GM21360 (cell line): Measurements from ENCODE around the gene VCAN.

Experiments used
- ATAC-seq: cut with Tn5 transposase; IDR thresholded peaks from one replicate; pipeline ENCODE4 v1.9.1; 2021; ENCODE audit warnings: mild to moderate bottlenecking, moderate library complexity; ENCODE audit not compliant: unreplicated experiment

The VCAN gene

DNA sequence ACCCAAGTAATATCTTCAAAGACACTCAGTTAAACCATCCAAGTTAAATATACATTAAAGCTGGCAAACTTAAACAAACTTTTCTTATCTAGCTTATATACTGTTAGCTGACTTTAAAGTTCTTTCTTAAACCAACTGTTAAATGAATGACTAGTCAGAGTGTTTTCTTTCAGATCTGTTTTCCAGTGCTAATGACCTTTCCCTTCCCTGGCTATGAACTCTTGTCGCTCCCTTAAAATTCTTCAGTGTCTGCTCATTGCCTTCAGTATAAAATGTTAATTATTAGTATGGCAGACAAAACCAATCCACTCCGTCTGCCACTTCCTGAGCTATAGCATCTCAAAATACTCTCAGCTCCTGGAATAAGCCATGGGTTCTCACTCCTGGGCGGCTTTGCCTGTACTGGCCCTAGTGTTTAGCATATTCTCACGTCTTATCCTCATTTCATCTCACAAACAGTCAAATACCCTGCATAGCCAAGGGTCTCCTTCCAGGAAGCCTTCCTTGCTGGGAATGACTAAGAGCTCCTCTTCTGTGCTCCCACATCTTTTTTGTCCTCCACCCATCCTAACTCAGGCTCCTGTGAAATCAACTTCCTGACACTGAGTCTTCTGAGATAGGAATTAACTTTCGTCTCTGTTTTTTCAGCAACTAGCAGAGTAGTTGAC lies 87.7 kb downstream of the VCAN start:
- ATAC-seq: no peak

DNA sequence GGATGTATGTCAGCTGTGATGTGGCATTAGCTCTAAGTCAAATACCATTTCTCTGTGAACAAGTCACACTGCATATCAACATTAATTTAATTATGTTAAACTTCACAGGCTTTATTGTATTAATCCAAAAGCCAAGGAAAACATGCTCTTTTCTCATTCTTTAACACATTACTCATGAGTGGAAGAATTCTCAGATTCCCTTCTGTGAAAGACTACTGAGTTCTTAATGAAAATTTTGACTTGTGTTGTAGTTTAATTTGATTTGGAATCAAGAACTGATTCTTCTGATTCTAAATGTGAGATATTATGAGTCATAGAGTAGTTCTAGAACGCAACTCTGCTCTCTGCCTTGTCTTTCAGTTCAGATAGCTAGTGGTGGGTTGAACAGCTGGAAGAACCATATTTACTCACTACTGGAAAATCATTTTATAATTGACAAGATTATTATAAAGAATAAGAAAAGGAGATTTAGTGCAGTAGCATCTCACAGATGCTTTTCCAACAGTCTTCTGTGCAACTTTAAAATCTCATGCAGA lies 90.6 kb downstream of the VCAN start:
- no peak for ATAC-seq

DNA sequence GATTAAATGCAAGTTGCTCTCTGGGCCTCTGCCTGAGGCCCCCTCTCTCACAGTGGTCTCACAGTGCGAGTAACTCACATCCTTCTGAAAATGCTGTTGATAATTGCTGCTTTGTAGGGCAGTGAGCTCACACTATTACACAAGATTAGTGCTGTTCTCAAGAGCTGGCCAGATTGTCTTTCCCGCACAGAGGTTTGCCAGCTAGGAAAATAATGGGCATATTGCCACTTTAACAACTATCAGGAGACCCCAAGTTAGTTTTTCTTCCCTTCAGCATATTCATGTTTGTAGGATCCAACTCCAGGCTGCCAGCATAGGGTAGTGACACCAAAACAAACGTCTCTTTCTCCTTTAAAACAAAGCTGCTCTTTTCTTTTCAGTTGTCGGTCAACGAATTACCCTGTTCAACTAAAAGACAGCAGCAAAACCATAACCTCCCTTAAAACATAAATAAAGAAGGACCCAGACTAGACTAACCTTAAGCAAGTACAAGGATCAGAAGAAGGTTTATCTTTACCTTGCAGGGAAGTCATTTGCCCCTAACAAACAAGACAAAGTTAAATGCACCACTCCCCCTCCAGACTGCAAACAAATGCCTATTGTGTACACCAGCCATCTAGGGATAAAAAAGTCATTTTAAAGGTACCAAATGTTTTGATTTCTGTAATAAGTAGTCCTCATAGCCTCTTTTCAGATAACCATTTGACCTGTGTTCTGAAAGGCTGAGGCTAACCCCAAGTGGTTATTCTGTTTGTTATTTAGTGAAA lies 91.4 kb downstream of the VCAN start:
- ATAC-seq: no peak

DNA sequence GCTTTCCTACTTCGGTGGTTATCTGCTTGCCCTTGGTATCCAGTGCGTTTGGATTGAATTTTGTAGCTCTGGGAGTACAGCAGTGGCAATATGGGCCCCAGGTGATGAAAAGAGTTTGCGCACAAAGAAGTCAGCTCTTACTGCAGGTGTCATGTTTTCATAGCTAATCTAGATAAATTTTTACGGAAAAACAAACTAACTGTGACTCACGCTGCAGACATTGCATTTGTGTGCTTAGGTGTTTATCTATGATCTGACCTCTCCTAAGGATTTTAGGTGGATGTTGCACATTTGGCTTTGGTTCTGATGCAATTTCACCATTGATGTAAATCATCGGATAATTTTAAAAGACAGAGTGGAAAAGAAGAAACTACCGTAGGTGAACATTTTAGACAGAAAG lies 92.1 kb downstream of the VCAN start:
- no peak for ATAC-seq

DNA sequence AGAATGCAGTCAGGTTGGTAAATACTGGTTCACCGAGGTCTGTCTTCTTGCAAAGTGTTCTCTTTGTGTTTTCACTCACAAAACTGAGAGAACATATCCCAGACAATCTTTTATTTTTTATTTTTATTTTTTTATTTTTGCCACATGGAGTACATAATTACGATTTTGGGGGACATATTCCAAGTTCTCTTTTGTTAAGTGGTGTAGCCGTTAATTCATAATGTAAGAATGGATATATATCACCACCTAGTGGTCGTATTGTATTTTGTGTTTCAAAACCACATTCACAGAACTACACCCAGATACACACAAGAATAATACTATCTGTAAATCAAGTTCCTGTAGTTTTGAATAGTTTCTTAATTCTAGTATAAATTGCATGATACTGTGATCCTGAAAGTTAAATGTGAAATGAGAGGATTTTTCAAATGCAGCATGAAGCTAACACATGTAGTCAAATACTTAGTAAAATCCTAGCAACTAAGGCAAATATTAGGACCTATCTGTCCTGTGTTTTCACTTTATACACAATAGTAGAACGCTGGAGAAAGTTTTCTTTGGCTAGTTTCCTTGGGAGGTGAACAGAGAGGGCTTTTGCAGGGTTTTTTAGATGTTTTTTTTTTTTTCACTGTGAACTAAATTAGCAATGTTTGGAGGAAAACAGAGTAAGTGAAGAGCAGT lies 92.7 kb downstream of the VCAN start:
- no peak for ATAC-seq

DNA sequence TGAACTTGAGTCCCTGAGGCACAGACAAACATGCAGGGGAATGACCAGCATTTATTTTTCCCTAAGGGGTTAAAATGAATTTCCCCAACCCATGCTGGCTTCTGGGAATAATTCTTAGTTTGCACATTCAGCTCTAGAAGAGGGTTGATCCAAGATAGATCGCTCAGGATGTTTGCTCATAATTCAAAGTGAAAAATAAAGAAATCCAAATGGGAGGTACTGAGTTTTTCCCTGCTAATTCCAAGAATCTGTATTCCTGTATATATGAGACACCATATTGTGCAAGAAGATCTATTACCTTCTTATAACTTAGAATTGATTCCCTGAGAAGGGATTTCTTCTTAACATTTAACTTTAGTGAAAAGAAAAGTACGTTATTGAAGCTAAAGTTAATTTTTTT lies 96.2 kb downstream of the VCAN start:
- no peak for ATAC-seq

DNA sequence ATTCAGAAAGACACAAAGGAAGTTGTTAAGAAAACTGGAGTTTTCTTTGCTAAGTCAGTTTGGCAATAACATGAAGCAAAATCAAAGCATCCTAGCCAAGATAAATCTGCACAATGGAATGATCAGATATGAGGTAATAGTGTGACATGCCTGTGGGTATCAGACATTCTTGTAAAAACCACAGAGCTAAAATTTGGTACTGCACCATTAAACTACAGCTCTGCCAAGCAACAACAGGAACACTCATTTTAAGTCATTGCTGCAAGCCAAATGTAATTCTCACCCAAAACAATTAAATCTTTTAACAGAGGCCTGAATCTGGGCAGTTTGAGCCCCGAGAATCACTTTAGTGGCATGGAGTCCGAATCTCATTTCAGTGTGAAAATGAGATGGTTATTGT lies 96.6 kb downstream of the VCAN start:
- ATAC-seq: no peak

DNA sequence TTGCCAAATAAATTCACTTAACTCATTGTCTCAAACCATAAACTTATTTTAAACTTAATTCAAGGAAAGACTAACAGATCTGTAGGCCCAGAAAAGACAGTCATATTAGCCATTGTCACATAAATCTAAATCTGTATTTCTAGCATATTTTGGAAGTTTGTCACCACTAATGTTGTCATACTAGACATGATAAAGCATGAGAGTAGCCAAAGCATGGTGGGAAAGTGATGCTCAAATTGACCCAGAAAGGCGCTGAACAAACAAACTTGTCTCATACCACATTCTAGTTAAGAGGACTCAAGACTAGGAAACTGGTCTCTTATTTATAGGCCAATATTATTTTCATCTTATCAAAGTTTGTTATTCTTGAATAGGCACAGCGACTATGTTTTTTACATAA lies 99.4 kb downstream of the VCAN start:
- no peak for ATAC-seq

DNA sequence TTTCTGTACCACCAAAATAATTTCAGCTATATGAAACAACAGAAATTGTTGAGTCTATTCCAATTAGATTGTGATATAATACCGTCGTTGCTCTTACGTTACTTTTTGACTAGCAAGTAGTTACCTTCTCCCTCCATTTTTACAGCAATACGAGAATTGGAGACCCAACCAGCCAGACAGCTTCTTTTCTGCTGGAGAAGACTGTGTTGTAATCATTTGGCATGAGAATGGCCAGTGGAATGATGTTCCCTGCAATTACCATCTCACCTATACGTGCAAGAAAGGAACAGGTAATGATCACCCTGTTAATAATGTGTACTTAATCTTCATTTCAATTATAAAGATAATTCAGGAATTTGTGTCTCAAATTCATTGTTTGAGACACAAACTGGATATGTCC lies 100.7 kb downstream of the VCAN start:
- no peak for ATAC-seq

DNA sequence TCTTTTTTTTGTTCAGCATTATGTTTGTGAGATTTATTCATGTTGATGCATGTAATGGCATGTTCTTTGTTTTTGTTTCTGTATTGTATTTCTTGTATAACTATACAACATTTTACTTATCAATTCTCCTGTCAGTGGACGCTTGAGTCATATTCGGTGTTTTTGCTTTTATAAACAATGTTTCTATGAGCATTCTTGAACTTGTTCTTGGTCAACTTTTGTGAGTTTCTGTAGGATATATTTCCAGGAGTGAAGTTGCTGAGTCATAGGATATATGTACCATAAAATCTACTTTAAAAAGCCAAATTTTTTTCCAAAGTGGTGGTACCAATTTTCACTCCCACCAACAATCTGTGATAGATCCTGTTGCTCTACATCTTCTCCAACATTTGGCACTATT lies 104.8 kb downstream of the VCAN start:
- no peak for ATAC-seq

DNA sequence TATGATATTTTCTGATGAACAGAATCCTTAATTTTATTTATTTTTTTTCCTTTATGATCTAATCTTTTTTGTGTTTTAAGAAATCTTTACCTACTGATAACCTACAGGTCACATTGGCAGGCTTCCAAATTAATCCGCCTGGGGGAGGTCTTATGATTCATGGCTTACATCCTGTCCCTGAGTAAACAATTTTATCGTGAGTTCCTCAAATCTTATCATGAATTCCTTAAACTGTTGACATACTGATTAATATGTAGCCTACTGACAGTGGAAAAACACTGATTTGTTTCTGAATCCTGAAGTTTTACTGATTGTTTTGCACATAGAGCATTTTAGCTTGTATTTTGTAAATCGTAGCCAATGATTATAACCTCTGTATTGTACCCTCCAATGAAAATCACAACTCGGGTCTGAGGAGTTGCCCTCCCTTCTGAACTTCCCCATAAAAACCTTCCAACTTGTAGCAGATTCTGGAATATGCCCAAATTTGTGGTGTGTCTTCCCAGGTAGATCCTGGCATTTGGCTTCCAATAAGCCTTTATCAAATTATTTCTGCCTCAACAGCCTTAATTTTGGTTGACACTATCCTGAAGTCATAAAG lies 105.6 kb downstream of the VCAN start:
- no peak for ATAC-seq

DNA sequence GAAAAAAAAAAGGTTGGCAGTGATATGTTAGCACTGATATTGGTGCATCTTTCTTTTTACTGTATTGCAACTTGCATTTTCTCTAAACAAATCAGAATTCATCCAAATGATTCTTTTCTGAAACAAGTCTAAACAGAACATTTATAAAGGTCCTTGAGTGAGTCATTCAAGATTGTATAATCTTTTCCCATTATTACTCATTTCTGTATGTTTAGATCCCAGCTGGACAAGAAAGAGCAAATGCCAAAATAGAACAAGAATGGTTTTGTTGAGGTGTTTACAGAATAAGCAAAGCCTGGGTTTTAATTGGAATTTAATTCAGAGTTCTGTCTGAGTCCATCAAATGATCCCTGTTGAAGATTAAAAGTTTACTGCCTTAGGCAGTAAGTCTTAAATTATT lies 112.3 kb downstream of the VCAN start:
- no peak for ATAC-seq

DNA sequence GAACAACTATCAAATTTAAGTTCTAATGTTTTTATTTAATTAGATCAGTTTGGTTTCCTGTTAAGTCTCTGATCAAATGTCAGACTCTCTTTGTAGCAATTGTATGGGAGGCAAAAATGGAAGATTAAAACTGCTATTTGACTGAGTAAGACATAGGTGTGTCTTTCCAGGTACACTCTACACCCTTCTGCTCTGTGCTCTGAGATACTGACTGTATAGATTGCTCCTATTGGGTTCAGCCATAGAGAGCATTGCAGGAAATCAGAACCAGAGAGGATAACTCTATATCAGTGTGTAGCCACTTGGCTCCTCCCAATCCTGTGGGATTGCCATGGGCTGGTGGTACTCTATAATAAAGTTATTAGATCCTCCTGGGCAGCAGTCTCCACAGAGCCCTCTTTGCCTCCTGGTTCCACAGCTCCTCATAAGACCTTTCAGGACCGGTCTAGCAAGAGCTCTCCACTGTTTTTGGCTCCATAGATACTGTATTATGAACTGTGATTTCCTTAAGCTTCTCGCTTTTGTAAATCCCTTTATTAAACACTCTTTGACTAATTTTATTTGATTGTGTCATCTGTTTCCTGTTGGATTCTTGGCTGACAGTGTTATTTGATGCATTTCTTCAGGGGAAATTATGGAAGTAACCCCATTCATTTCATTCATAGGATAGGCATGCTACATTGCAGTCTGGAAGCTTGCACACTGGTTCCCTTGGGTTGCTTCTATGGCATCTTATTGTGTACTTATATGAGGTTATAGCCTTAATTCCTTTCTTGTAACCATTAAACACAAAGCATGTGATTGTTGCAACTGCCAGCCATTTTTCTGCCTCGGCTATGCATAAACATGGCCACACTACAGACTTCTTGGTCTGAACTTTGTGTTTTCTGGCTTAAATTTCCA lies 115.6 kb downstream of the VCAN start:
- no peak for ATAC-seq

DNA sequence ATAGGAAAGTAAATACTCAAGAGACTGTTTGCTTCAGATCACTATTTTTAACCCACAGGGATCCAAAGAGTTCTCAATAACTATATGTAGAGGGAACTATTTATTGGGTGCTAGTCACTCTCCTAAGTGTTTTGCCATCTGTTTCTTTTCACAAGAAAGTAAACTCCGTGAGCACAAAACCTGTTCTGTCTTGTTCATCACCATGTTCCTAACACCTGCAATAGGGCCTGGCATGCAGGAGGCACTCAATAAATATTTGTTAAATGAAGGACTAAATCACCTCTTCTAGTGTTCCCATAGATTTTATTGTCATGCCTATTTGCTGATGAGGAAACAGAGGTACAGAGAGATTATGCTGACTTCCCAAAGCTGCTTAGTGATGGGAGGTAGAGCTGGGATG lies 118.2 kb downstream of the VCAN start:
- no peak for ATAC-seq

DNA sequence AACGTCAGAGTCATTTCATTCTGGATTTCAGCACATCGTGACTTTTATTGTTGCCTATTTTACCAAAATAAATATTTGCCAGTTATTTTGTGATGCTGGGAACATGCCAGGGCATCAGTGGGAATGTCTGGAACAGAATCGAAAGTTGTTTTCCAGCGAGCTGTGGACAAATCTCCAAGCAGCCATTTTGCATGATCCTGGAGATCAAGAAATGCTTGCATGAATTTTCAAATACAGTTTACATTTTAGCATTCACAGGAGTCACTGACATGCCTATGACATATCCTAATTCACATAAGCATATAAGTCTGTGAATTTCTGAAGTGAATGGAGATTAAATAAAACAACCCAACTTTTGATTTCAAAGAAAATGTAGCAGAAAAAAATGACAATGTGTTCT lies 119.4 kb downstream of the VCAN start:
- ATAC-seq: no peak

DNA sequence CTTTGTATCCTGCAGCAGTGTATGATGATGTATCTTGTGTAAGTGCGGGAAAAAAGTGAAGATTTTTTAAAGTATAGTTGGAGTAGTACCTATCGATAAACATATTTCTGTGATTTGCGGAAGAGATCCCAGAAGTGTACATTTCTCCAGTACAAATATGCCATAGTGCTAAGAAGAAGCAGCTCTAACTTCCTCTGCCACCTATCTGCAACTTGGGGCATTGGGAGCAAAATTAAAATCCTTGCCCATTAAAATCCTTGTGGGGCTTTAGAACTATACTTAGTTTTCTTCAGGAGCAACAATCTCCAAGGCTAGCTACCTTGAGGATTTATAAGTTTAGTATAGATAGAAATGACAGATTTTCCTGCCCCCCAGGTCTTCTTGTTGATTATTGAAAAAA lies 123.7 kb downstream of the VCAN start:
- ATAC-seq: no peak

DNA sequence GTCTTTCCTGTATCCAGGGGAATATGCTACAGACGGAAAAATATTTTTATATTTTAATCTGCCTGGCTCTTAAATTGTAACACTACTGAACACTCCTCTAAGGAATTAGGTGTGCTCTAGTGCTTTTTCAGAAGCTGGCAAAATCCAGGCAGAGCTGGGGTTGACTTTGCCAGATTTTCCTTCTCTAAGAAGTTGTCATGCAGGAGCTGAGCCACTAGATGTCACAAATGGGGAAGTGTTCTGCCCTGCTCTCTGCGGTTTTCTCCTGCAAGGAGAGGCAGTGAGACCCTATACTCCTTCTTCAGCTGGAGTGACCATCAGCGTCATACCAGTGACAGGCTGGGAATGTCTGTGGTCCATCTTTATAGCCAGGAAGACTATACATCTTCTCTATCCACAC lies 136.6 kb downstream of the VCAN start:
- peak; percentile 84 for ATAC-seq

DNA sequence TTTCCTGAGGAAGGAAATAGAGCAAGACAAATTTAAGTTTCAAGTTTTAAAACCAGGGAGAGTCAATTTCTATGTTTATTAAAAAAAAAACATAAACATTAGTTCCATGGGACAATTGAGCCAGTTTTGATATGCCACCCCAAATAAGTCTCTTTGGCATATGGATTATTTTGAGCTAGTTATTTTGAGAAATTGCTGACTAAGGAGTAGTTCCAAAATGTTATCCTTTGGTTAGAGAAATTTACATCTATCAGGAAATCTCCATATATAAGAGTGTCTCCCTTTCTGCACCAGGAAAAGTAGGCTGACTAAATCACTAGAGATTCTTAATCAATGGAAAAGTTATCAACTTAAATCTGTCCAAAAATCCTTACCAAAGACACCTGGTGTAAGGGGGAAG lies 143.3 kb downstream of the VCAN start:
- no peak for ATAC-seq

DNA sequence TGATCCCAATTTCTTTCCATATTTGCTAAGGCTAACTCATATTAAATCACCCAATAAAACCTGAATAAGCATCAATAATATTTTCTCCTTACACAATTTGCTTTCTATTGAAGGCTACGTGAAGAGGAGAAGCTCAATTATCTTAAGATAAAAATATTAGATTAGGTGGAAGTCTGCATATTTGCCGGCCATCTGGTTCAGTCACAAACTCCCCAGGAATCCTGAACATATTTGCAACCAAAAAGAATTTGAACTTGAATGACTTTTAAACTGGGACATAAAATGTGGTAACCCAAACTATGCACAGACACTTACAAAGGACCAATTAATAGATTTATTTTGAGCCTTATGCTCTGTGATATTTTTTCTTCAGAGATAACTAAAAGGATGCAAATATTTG lies 156.8 kb downstream of the VCAN start:
- no peak for ATAC-seq
